ENCODE data around the gene PLIN3.

- TF ChIP-seq, protein P1, sequence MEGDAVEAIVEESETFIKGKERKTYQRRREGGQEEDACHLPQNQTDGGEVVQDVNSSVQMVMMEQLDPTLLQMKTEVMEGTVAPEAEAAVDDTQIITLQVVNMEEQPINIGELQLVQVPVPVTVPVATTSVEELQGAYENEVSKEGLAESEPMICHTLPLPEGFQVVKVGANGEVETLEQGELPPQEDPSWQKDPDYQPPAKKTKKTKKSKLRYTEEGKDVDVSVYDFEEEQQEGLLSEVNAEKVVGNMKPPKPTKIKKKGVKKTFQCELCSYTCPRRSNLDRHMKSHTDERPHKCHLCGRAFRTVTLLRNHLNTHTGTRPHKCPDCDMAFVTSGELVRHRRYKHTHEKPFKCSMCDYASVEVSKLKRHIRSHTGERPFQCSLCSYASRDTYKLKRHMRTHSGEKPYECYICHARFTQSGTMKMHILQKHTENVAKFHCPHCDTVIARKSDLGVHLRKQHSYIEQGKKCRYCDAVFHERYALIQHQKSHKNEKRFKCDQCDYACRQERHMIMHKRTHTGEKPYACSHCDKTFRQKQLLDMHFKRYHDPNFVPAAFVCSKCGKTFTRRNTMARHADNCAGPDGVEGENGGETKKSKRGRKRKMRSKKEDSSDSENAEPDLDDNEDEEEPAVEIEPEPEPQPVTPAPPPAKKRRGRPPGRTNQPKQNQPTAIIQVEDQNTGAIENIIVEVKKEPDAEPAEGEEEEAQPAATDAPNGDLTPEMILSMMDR (optimal IDR thresholded peaks at IDR 0.05 in 1 of 3, IDR thresholded peaks at IDR 0.05 in 1 of 3, conservative IDR thresholded peaks at IDR 0.05 in 1 of 3; ENCODE audit: extremely low read depth in 1 of 3, insufficient read depth in 2 of 3, low read length in 3 of 3) = no peak
- no peak for TF ChIP-seq EZH2 (IDR thresholded peaks at IDR 0.05; ENCODE audit: low read length)
Observed at GRCh38 chr19:4904481-4904880, 37.0 kb upstream of the PLIN3 start.

Measured in keratinocyte (primary cell).